GM18867 (cell line): ENCODE results near the gene NLRP14.

Source experiments
- ATAC-seq: cut with Tn5 transposase; IDR thresholded peaks from one replicate; pipeline ENCODE4 v1.9.1; 2021; ENCODE audit warnings: mild to moderate bottlenecking, moderate library complexity; ENCODE audit not compliant: unreplicated experiment

NLRP14 gene

DNA sequence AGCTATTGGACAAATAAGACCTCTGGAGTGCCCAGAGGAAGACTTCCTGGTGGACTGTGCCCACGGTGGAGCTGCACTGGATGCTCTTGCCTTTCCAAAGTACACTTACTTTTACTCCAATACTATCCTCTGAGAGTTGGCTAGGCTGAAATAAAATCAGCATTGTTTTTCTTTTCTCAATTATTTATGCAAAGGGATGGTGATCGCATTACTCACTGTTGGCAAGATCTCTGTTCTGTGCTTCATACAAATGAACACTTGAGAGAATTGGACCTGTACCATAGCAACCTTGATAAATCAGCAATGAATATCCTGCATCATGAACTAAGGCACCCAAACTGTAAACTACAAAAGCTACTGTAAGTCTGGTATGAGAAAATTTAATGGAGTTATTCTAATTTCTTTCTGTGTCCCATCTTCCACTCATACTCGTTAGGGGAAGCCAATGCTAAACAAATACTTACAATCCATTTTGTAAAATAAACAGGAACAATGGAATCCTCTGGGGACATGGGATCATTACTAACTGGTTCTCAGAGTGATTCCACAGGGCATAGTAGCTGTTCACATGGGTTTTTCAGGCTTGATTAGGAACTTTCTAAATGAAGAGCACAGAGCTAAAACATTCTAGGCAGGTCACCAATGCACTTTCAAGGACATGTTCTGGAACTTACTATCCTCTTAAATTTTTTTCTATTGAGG is 26.3 kb downstream of the NLRP14 start:
- no peak for ATAC-seq

DNA sequence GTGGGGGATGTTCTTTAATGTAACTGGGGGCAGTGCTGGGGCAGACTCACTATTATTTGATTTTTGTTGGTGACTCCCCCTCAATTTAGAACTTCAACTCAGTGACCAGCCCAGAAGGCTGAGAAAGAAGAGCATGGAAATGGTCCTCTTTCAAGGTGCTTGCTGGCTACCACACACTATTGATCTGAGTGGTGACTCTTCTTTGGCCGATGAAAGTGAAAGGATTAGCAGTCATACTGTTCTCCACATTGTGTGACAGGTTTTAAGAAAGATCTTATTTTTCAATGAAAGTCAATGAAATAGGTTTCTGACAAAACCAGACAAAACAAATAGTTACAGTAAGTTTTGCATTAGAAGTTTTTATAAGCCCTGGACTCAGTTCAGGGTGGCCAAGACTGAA is 29.9 kb downstream of the NLRP14 start:
- peak; percentile 87 for ATAC-seq

DNA sequence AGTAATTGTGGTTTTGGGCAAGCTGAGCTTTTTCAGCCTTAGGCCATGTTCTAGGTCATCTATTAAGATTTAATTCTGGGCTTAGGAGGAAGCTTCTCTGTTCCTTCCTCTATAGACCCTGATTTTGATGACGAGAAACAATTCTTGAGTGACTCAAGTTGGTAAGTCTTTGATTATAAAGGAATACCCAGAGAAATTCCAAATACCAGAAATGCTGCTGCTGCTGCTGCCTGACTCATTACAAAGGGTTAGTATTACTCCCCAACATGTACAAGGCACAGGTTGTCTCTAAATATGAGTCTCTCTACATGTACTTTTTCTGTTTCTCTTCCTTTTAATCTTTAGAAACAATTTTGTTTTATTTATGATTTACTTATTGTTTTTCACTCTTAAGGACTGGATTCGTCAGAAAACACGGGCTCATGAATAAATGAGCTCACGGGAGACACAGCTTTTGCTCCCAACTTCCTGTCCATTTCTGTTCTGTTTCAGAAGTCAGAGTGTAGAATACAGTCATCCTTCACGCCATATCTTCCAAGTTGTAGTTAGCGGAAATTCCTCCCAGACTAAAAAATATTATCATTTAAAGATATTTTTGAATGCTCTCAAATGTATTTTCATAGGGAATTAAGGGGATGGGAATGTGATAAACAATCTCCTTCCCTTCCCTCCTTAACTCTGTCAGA is 36.7 kb downstream of the NLRP14 start:
- ATAC-seq, result no peak

DNA sequence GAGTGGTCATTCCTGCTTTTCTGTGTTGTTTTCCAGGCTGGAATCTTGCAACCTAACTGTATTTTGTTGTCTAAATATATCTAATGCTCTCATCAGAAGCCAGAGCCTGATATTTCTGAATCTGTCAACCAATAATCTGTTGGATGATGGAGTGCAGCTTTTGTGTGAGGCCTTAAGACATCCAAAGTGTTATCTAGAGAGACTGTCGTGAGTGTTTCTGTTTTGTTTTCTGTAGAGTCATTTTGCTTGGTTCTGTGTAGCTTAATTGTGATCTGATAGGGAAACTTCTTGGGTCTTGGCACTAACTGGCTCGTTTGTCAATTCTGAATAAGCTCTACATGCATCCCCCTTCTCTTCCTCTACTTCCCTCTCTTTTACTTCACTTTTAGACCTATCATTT is 37.4 kb downstream of the NLRP14 start:
- peak; percentile 46 for ATAC-seq

DNA sequence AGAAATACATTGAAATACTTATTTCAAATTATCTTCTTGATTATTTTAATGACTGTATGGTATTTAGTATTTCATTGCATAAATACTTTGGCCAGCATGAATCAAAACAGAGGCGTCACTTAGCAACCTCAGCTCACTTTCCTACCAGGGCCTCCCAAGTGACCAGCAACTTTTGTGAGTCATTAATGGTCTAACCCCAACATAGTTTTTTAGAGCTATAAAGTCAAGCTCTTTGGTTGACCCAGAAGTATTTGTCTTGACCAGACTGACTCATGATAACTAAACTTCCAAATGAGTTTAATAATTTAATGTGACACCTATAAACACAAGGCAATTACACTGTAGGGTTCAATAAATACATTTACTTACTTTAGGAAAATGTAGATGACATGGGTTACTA is 40.6 kb downstream of the NLRP14 start:
- no peak for ATAC-seq

DNA sequence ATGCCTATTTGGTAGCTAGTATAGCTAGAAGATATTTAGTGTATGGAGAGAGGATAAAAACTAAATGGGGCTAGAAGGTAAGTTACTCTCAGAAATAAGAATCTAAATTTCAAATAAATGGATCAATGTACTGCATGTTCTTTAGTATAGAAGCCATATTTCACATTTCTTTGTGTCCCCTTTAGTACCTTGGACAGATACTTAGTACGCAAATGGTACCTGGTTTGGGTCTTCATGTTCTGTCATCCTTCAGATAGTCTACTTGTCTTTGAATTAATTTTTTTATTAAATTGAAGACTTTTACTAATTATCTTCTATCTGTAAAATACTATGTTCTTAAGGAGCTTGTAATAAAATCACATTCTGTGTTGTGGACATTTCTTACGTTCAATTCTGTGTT is 42.3 kb downstream of the NLRP14 start:
- no peak for ATAC-seq

DNA sequence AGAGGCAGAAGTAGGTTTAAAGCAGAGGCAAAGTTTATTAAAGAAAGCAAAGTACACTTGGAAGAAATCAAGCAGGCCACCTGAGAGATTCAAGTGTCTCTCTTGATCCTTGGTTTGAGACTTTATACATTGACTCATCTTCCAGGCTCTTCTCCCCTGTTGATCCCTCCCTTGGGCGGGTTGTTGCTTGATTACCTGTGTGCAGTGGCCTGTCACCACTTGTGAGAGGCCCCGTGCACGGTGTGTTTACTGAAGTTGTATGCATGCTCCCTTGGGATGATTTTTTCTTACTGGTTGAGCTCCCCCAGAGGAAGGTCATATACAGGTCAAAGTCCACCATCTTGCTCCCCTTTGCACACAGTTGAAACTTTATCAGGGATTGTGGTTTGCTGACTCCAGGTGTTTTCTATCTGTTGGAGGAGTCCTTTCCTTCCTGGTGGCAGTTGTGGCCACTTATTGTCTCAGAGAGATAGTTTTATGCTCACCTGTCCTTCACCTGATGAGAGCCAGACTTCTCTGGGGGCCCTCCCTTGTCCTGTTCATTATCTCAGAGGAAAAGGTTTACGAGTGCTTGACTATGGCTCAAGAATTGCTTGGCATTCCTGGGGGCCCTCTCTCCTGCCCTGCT is 52.2 kb downstream of the NLRP14 start:
- ATAC-seq, result no peak

DNA sequence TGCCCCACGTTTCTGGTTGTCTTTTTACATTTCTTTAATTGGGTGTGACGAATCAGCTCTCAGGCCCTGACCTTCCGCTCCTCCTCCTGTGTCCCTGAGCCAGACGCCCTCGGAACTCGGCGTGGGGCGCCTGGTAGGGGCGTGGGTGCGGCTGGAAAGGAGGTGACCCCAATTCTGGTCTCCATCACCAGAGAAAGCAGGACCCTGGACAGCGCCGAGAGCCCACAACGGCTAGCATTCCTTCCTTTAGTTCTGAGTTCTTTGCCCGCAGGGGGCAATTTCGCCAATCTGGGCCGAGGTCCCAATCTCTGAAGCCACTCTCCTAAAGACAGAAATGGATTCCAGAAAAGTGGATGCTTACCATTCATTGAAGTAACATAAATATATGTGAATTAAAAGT is 56.8 kb downstream of the NLRP14 start:
- no peak for ATAC-seq

DNA sequence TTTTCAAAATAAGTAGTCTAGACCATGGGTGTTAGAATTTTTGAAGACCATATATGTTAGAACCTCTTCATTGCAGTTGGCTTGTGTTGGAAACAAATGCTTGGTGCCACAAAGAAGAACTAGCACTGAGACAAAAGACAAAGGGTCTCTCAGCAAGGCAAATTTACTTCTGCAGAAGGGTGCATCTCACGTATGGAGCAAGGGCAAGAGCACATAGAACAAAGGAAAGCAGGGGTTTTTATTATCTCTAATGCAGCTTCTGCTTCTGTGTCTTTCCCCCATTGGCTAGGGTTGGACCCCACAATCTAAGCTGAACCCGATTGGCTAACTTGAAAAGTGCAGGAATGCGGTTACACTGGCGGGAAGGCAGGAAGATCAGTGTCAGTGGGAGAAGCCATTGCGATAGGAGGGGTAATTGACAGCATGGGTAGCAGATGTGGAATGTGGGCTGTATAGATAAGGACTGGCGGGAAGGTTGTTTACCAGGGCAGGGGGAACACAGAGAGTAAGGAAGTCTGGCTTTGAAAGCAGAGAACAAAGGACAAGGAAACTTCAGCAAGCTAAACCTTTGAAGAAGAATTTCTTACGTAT is 59.4 kb downstream of the NLRP14 start:
- no peak for ATAC-seq

DNA sequence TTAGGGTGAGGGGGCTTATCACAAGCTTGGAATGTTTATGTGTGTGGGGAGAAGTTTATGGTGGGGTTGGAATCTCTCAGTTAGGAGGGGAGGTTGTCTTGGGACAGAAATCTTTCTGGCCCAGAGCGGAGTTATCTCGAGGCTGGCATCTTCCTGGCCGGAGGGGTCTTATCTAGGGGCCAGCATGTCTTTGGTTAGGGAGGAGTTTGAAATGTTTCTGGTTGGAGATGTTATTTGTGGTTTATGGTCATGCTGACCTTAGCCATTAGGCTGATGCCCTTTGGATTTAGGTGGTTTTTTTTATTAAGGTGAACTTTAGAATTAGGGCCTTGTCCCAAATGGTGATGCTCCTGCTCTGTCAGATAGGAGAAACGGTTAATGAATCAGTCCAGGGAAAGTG is 60.6 kb downstream of the NLRP14 start:
- no peak for ATAC-seq

DNA sequence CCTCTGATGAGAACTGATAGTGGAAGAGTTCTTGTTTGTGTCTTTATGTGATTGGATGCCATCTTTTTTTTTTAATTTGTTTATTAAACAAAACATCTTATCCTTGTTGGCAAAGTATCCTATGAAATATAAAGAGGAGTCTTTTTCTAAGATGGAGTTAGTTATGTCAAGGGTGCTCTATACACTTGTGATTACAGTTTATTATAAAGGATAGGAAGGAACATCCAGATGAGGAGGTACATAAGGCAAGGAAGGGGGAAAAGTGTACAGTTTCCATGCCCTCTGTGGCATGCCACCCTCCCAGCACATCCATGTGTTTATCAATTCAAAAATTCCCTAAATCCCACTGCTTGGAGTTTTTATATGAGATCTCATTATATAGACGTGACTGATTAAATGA is 61.2 kb downstream of the NLRP14 start:
- no peak for ATAC-seq

DNA sequence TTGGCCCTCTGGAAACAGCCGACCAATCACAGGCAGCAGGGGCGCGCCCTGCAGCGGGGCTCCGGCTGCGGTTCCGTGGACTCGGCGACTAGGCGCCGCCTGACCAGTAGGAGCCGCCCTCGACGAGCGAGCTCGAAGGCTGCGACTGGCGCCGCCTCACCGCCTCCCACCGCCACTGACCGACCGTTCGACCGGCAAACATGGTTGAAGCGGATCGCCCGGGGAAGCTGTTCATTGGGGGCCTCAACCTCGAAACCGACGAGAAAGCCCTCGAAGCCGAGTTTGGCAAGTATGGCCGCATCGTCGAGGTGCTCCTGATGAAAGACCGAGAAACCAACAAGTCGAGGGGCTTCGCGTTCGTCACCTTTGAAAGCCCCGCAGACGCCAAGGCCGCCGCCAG is 68.6 kb downstream of the NLRP14 start, which contains the start of gene RBMXL2:
RBMXL2 (plus strand) TSS at position 78 of the 400 bp plus-strand sequence; CDS start at position 201, 123 bp downstream.
- no peak for ATAC-seq

DNA sequence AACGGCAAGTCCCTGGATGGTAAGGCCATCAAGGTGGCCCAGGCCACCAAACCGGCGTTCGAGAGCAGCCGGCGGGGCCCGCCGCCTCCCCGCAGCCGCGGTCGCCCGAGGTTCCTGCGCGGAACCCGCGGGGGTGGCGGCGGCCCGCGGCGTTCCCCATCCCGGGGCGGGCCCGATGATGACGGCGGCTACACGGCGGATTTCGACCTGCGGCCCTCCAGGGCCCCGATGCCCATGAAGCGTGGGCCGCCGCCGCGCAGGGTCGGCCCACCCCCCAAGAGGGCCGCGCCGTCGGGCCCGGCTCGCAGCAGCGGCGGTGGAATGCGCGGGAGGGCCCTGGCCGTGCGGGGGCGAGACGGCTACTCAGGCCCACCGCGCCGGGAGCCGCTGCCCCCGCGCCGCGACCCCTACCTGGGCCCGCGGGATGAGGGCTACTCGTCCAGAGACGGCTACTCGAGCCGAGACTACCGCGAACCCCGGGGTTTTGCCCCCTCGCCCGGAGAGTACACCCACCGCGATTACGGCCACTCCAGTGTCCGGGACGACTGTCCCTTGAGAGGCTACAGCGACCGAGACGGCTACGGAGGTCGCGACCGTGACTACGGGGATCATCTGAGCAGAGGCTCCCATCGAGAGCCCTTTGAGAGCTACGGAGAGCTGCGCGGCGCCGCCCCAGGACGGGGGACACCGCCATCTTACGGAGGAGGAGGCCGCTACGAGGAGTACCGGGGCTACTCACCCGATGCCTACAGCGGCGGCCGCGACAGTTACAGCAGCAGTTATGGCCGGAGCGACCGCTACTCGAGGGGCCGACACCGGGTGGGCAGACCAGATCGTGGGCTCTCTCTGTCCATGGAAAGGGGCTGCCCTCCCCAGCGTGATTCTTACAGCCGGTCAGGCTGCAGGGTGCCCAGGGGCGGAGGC is 69.3 kb downstream of the NLRP14 start:
- ATAC-seq, result no peak

DNA sequence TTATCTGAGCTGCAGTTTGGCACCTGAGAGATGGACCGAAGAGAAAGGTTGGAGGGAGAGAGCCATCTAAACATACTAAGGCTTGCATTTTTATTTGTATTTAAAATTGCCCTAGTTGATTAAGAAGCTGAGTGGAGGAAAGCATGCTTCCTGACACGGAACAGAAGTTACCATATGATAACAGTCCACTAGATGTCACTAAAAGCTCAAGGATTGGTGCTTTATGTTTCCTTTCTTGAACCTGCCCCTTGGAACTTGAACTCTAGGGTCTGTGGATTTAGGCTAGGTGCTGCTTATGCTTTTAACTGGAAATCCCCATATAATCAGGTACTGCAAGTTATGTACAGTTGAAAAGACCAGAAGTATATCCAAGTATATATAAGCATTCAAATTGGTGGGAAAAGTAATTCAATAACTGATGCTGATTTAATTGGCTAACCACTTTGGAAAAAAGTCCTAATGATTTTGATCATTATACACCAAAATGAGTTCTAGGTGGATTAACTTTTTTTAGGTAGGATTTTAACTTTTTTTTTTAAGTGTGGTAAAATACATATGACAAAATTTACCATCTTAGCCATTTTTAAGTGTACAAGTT is 78.1 kb downstream of the NLRP14 start:
- peak; percentile 86 for ATAC-seq

DNA sequence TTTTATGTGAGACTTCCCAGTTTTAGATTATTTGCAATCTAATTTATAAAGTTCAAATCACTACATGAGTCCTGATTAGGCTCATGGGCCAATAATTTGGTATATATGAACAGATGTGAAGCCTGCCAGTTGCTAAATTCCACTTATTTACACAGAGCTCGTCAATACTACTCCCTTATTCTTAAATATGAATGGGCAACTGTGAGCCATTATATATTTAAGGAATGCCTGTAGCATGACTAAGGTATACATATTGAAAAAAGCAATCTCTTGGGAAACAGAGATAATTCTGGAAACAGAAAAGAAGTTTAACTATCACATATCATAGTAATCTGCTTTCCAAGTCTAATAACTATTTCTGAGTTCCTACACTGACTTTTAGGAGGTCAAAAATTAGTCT is 95.5 kb downstream of the NLRP14 start:
- ATAC-seq, result no peak

DNA sequence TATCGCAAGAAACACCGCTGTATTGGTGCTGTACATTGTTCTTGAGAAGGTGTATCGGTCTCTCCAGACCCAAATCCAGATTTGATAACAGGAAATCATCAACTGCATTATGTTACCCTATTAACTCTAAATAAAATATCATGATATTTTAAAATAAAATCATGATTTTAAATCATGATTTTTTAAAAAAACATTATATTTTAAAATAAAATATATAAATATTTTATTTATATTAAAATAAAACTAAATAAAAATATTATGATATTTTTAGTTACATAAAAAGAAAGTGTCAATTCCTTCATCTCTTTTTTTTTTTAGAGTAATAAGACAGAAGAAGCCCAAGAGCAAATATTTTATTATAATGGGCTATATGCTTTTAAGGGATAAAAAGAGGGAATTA is 96.1 kb downstream of the NLRP14 start:
- ATAC-seq, result no peak
